Calu3 (cell line): ENCODE data around the gene LARP6. TPM values are rescaled to one million over a fixed set of nuclear protein-coding genes. Genes with fewer than 3 reads are reported as not detected.
"Not testable (repeated sequence)": the region's sequence is repeated elsewhere in the genome, so short reads cannot be mapped to it uniquely, and the experiment has no call there.

ENCODE experiments used
- BruUV-seq: library from RNA; stranded (reverse); fragments of 400-500 nt; replicated peaks from 2 replicates; lab custom pipeline; 2021; lab: Mats Ljungman, UMichigan
- CTCF ChIA-PET: fragments of 300-600 bp; sonication (Branson Sonifier 250); formaldehyde crosslinking; loops from one replicate; lab custom pipeline; 2022; ENCODE audit warnings: antibody characterized with exemption; lab: Charles Lee
- DNase-seq: peaks from one replicate; pipeline ENCODE4 v3.0.0; 2022
- H3K27ac Mint-ChIP-seq: one replicate; pipeline ENCODE4 v1.8.0; 2022; ENCODE audit warnings: mixed read lengths; ENCODE audit not compliant: unreplicated experiment
- H3K27me3 Mint-ChIP-seq: one replicate; pipeline ENCODE4 v1.8.0; 2022; ENCODE audit warnings: mixed read lengths; ENCODE audit not compliant: unreplicated experiment
- H3K36me3 Mint-ChIP-seq: one replicate; pipeline ENCODE4 v1.8.0; 2022; ENCODE audit warnings: mild to moderate bottlenecking, moderate library complexity, mixed read lengths; ENCODE audit not compliant: insufficient read depth, unreplicated experiment
- H3K4me1 Mint-ChIP-seq: one replicate; pipeline ENCODE4 v1.8.0; 2022; ENCODE audit warnings: mild to moderate bottlenecking, low read depth, mixed read lengths; ENCODE audit not compliant: unreplicated experiment
- H3K4me3 Mint-ChIP-seq: one replicate; pipeline ENCODE4 v1.8.0; 2022; ENCODE audit warnings: mild to moderate bottlenecking, low read depth, moderate library complexity, mixed read lengths; ENCODE audit not compliant: unreplicated experiment
- H3K9me3 Mint-ChIP-seq: one replicate; pipeline ENCODE4 v1.8.0; 2022; ENCODE audit warnings: low read depth, mixed read lengths; ENCODE audit not compliant: unreplicated experiment
- CTCF ChIP-seq: fragments of 200-600 bp; IDR thresholded peaks from one replicate; pipeline ENCODE4 v1.8.0; 2022; ENCODE audit warnings: antibody characterized with exemption; ENCODE audit not compliant: unreplicated experiment
- intact Hi-C: fragments of 100-400 bp; cut with micrococcal nuclease; formaldehyde crosslinking; loops from one replicate; pipeline ENCODE4 v1.10.0; 2022; ENCODE audit not compliant: unreplicated experiment
- total RNA-seq: library from RNA; stranded (reverse); gene quantifications from 2 replicates; pipeline ENCODE4 v1.2.3, GENCODE V29; 2022

LARP6 gene
- total RNA-seq, 1 experiment from 2014 or later: 30.4 TPM

- no peak for TF ChIP-seq CTCF
- DNase-seq: no peak
Observed at GRCh38 chr15:70810916-70811578, 42.9 kb downstream of the LARP6 start.

GRCh38 chr15:70806992-70807712 lies 46.8 kb downstream of the LARP6 start:
- CTCF ChIA-PET: no interaction called here
- Mint-ChIP-seq H3K9me3 (no peaks in the 10 kb centered on the region), H3K27ac (no peak overlapping the region), H3K4me3 (no peak overlapping the region), H3K4me1 (no peaks in the 10 kb centered on the region), H3K27me3 (no peaks in the 10 kb centered on the region), H3K36me3 (no peaks in the 10 kb centered on the region)
- DNase-seq: no peak
- BruUV-seq: no TSS peak
- TF ChIP-seq CTCF: no peak
- intact Hi-C loops: no loop called here

More at GRCh38 chr15:70810916-70811578, 42.9 kb downstream of the LARP6 start:
- Mint-ChIP-seq H3K4me3 (no peak overlapping the region), H3K4me1 (no peaks in the 10 kb centered on the region), H3K27me3 (peaks cover 14% of the 10 kb centered on the region), H3K9me3 (no peaks in the 10 kb centered on the region), H3K36me3 (no peaks in the 10 kb centered on the region), H3K27ac (no peak overlapping the region)
- CTCF ChIA-PET: interaction anchor here (0.5 to 1.7 kb wide), 7 partner anchors 64 to 241 kb away, joined by 3 to 8 read pairs (median 4); no protein-coding TSS in a partner anchor
- intact Hi-C loops: no loop called here
- no TSS peak for BruUV-seq

- H3K27ac Mint-ChIP-seq, BruUV-seq, H3K27me3 Mint-ChIP-seq, H3K36me3 Mint-ChIP-seq, H3K4me3 Mint-ChIP-seq, H3K9me3 Mint-ChIP-seq, DNase-seq, intact Hi-C loops: not testable (repeated sequence)
- CTCF ChIA-PET: interaction anchor here (0.7 kb wide), 1 partner anchor 48 kb away, joined by 3 read pairs; no protein-coding TSS in a partner anchor
- H3K4me1 Mint-ChIP-seq: peaks cover 12% of the 10 kb centered on the region
Observed at GRCh38 chr15:70804388-70804787, 49.6 kb downstream of the LARP6 start.

GRCh38 chr15:70802629-70803028 lies 51.3 kb downstream of the LARP6 start:
- TF ChIP-seq CTCF: no peak
- no peaks in the 10 kb centered on the region for H3K27me3 Mint-ChIP-seq
- no peaks in the 10 kb centered on the region for H3K9me3 Mint-ChIP-seq
- no peak overlapping the region for H3K27ac Mint-ChIP-seq
- no peak overlapping the region for H3K4me3 Mint-ChIP-seq
- intact Hi-C loops: no loop called here
- H3K36me3 Mint-ChIP-seq: no peaks in the 10 kb centered on the region
- no TSS peak for BruUV-seq
- DNase-seq: no peak
- peaks cover 12% of the 10 kb centered on the region for H3K4me1 Mint-ChIP-seq
- CTCF ChIA-PET: no interaction called here
